KOPT-K1 (cell line): ENCODE results near the gene DOK5.

ENCODE experiments used
- H3K27ac ChIP-seq: fragments of 200-600 bp; sonication (generic); 2 replicates; pipeline ENCODE4 v1.5.1; 2016; ENCODE audit warnings: antibody characterized with exemption, mild to moderate bottlenecking, low read depth, low read length; ENCODE audit not compliant: poor library complexity, severe bottlenecking
- H3K36me3 ChIP-seq: fragments of 200-600 bp; sonication (generic); 2 replicates; pipeline ENCODE4 v1.5.1; 2017; ENCODE audit warnings: antibody characterized with exemption, mild to moderate bottlenecking, low read length, moderate library complexity; ENCODE audit not compliant: insufficient read depth
- H3K9me3 ChIP-seq: fragments of 200-600 bp; sonication (generic); 2 replicates; pipeline ENCODE4 v1.5.1; 2017; ENCODE audit warnings: antibody characterized with exemption, low read length, mild to moderate bottlenecking; ENCODE audit not compliant: insufficient read depth, poor library complexity, severe bottlenecking

The DOK5 gene

GRCh38 chr20:54554006-54554405 lies 78.6 kb downstream of the DOK5 start:
- no peak overlapping the region for H3K27ac ChIP-seq
- H3K9me3 ChIP-seq = no peaks in the 10 kb centered on the region

GRCh38 chr20:54555150-54555549 lies 79.8 kb downstream of the DOK5 start:
- H3K27ac ChIP-seq = no peak overlapping the region
- no peaks in the 10 kb centered on the region for H3K9me3 ChIP-seq
- H3K36me3 ChIP-seq = no peaks in the 10 kb centered on the region

More at GRCh38 chr20:54554006-54554405, 78.6 kb downstream of the DOK5 start:
- no peaks in the 10 kb centered on the region for H3K36me3 ChIP-seq

- H3K36me3 ChIP-seq = no peaks in the 10 kb centered on the region
Observed at GRCh38 chr20:54556406-54556805, 81.0 kb downstream of the DOK5 start.

DNA sequence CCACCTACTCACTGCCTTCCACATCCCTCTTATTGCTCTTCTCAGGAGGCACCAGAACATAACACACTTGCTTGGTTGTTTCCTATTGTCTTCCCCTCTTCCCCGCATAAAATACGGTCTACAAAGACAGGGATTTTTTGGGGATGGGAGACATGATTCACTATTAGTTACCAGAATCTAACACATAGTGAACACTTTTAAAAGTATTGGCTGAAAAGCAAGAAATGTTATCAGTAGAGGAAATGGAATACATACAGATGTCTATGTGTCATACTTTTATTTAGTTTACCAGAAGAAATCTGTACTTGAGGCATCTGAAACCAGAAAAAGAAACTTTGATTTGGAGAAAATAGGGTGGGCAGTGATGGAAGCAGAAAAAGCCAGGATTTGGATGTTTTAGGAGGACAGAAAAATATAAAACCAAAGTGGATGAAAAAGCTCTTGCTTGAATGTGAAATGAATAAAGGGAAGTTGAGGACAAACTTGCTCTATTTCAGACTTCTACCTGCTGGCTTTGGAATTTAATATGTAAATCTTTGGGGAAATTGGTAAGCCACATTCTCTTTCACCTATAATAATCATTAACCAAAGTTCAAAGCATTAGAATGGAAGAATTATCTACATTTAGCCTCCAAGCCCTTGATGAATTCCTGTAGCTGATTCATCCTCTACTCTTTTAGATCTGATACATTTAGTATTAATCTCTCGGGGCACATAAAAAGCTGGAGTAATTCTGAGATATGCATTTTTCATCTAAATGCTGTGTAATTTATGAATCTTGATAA lies 82.6 kb downstream of the DOK5 start:
- H3K27ac ChIP-seq = no peak overlapping the region

More at GRCh38 chr20:54556406-54556805, 81.0 kb downstream of the DOK5 start:
- Histone ChIP-seq H3K9me3 (no peaks in the 10 kb centered on the region), H3K27ac (no peak overlapping the region)

DNA sequence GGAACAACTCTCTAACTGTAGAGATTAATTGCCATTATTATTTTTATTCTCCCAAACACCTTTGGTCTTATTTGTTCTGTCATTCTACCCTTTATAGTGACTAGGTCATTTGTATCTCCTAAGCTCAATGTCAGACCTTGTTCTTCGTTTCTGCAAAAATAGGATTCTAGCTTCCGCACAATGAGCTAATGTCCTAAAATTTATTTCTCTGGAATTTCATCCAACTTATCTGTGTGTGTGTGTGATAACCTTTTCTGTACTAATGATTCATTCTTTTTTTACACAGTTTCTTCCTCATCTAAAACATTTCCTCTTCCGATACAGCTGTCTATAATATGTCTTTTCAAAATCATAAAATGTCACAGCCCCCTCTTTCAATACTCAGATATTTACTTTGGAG lies 84.5 kb downstream of the DOK5 start:
- Histone ChIP-seq H3K9me3 (no peaks in the 10 kb centered on the region), H3K27ac (no peak overlapping the region), H3K36me3 (no peaks in the 10 kb centered on the region)

More for the DNA sequence above, 82.6 kb downstream of the DOK5 start:
- H3K36me3 ChIP-seq = no peaks in the 10 kb centered on the region
- H3K9me3 ChIP-seq = no peaks in the 10 kb centered on the region

GRCh38 chr20:54560357-54560756 lies 85.0 kb downstream of the DOK5 start:
- Histone ChIP-seq H3K27ac (no peak overlapping the region), H3K9me3 (no peaks in the 10 kb centered on the region)

GRCh38 chr20:54565255-54565654 lies 89.9 kb downstream of the DOK5 start:
- H3K36me3 ChIP-seq = no peaks in the 10 kb centered on the region
- H3K9me3 ChIP-seq = no peaks in the 10 kb centered on the region
- no peak overlapping the region for H3K27ac ChIP-seq

More at GRCh38 chr20:54560357-54560756, 85.0 kb downstream of the DOK5 start:
- no peaks in the 10 kb centered on the region for H3K36me3 ChIP-seq

DNA sequence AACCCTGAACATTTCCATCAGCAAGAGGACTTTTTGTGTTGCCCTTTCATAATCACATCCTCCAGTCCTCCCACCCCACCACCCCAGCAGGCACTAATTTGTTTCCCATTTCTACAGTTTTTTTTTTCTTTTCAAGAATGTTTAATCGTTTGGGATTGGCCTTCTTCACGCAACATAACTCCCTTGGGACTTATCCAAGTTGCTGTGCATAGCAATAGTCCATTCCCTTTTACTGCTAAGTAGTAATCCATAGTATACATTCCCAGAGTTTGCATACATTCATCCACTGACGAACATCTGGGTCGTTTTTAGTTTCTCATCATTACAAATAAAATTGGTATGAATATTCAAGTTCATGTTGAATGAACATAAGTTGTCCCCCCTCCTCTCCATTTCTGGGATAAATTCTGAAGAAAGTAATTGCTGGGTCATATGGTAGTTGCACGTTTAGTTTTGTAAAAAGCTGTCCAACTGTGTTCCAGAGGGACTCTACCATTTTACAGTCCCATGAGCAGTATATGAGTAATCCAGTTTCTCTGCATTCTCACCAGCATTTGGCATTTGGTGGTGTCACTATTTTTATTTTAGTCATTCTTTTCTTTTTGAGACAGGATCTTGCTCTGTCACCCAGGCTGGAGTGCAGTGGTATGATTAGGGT lies 90.8 kb downstream of the DOK5 start:
- H3K36me3 ChIP-seq = no peaks in the 10 kb centered on the region
- no peaks in the 10 kb centered on the region for H3K9me3 ChIP-seq
- no peak overlapping the region for H3K27ac ChIP-seq

DNA sequence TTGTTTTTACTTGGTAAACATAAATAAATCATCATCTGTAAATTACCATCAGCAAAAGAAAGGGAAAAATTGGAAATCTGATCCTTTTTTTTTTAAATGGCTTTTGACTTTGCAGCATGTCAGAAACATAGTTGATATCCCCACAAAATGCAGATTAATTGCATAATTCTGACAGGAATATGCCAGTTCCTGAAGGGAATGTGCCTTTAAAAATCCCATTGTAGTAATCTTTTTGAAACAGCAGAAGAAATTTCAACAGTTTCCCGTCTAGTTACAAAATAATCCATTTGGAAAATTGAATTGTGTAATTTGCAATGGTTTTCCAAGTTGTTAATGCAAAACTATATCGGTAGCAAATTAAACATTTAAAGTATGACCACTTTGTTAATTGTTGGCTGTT lies 95.2 kb downstream of the DOK5 start:
- no peak overlapping the region for H3K27ac ChIP-seq
- H3K36me3 ChIP-seq = no peaks in the 10 kb centered on the region
- no peaks in the 10 kb centered on the region for H3K9me3 ChIP-seq

DNA sequence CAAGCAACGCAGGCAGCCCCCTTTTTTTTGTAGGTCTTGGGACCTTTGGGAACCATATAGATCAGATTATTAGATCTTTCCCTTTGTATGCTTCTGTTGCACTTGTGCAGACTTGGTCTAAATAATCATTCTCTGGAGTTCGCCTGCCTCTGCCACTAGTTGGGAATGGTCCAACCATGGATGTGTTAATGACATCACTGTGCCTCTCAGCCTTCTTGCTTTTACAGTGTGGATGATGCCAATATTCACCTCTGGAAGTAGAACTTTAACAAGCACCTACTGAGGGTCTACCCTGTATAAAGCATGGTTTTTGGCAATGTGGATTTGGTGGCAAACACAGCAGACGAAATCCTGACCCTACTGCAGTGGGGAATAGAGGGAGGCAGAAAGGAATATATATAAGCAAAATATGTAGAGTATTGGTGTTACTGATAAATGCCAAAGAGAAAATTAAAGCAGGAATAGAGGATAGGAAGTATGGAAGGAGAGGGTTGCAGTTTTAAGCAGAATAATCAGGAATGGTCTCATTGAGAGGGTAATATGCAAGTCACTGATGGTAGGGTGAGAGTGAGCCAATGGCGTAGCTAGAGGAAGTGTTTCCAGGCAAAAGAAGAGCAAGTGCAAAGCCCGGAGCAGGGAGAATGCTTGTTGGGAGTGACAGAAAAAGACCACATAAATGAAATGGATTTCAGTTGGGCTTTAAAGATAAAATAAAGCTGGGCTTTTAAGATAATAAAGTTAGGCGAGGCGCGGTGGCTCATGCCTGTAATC lies 97.5 kb downstream of the DOK5 start:
- H3K9me3 ChIP-seq = no peaks in the 10 kb centered on the region
- H3K27ac ChIP-seq = no peak overlapping the region
- H3K36me3 ChIP-seq = no peaks in the 10 kb centered on the region

- H3K27ac ChIP-seq = no peak overlapping the region
- no peaks in the 10 kb centered on the region for H3K36me3 ChIP-seq
- no peaks in the 10 kb centered on the region for H3K9me3 ChIP-seq
Observed at GRCh38 chr20:54573838-54574237, 98.4 kb downstream of the DOK5 start.

GRCh38 chr20:54576518-54576917 lies 101.1 kb downstream of the DOK5 start:
- no peaks in the 10 kb centered on the region for H3K9me3 ChIP-seq
- H3K36me3 ChIP-seq = no peaks in the 10 kb centered on the region

GRCh38 chr20:54577637-54578036 lies 102.2 kb downstream of the DOK5 start:
- H3K27ac ChIP-seq = no peak overlapping the region
- no peaks in the 10 kb centered on the region for H3K36me3 ChIP-seq
- H3K9me3 ChIP-seq = no peaks in the 10 kb centered on the region

More at GRCh38 chr20:54576518-54576917, 101.1 kb downstream of the DOK5 start:
- no peak overlapping the region for H3K27ac ChIP-seq

DNA sequence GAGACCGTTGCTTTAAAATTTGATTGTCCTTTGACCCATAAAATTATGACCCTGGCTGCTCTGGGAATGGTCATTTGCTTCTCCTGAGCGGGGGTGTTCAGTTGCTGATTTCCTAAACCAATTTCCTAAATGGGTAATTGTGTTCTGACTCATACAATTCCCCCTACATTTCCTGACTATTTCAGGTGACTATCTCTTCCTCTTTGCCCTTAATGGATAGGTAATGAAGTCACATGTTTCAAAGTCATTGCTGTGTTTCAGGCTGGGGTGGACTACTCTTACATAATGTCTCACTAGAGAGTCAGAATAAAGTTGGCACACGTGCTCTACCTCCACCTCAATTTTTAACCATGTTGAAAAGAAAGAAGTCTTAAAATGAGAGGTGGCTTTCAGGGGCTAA lies 109.8 kb downstream of the DOK5 start:
- Histone ChIP-seq H3K27ac (no peak overlapping the region), H3K9me3 (no peaks in the 10 kb centered on the region), H3K36me3 (no peaks in the 10 kb centered on the region)

DNA sequence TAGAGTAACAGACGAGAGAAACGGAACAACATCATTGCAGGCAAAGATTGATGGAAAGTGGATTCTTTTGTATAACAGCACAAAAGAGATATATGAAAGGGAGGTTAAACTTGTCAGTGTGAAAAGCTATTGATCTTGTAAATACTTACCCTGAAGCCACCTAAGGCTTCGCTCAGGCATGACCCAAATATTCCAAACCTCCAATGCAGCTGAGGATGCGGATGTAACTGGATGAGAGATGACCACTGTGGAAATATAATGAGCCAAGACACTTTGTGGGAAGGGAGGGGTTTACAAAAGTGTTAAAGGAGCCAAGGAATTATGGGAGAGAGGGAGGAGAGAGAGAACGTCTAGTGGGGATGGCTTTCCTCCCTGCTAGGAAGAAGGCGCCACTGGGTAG lies 112.0 kb downstream of the DOK5 start:
- Histone ChIP-seq H3K27ac (no peak overlapping the region), H3K9me3 (no peaks in the 10 kb centered on the region), H3K36me3 (no peaks in the 10 kb centered on the region)
